CD4-positive, CD25-positive, alpha-beta regulatory T cell (primary cell): Measurements from ENCODE around the gene TOM1L2. TPM values are rescaled to one million over a fixed set of nuclear protein-coding genes. Genes with fewer than 3 reads are reported as not detected.

ENCODE experiments used
- ATAC-seq, 2 donors: fragments of 150-1000 bp; cut with Tn5 transposase; one replicate each; pipeline ENCODE4 v1.10.0; 2021; ENCODE audit warnings: low read depth in 2 of 2, moderate number of reproducible peaks in 2 of 2, moderate library complexity in 1 of 2
- DNase-seq, 3 donors: peaks; one replicate each; pipeline versions ENCODE4 v3.0.0 to v3.0.0-alpha.2; 2012 to 2022; ENCODE audit warnings: mixed read lengths in 1 of 3
- H3K27ac ChIP-seq: one replicate; pipeline ENCODE4 v1.7.0; 2013; ENCODE audit warnings: mild to moderate bottlenecking, low read length; ENCODE audit not compliant: insufficient read depth, poor library complexity, severe bottlenecking
- H3K27me3 ChIP-seq: one replicate; pipeline ENCODE4 v1.7.0; 2013; ENCODE audit warnings: low read length; ENCODE audit not compliant: control insufficient read depth, insufficient read depth
- H3K36me3 ChIP-seq: one replicate; pipeline ENCODE4 v1.7.0; 2013; ENCODE audit warnings: mild to moderate bottlenecking, low read length, moderate library complexity; ENCODE audit not compliant: control insufficient read depth, insufficient read depth
- H3K4me1 ChIP-seq: 2 replicates; pipeline ENCODE4 v1.7.0; 2013; ENCODE audit warnings: mild to moderate bottlenecking, low read length; ENCODE audit not compliant: insufficient read depth, control insufficient read depth, poor library complexity, severe bottlenecking
- H3K4me3 ChIP-seq: one replicate; pipeline ENCODE4 v1.7.0; 2013; ENCODE audit warnings: low read depth, mild to moderate bottlenecking, low read length, moderate library complexity
- H3K9me3 ChIP-seq, 2 experiments: 1 replicate in 1 of 2; 2 replicates in 1 of 2; pipeline ENCODE4 v1.7.0; 2013; ENCODE audit warnings: low read length in 2 of 2, mild to moderate bottlenecking in 1 of 2, moderate library complexity in 1 of 2; ENCODE audit not compliant: control insufficient read depth in 2 of 2
- H3K27ac Mint-ChIP-seq, 3 donors: one replicate each; pipeline ENCODE4 v1.8.0; 2020 to 2022; ENCODE audit warnings: mild to moderate bottlenecking in 3 of 3, mixed read lengths in 3 of 3, moderate library complexity in 2 of 3
- H3K27me3 Mint-ChIP-seq: one replicate; pipeline ENCODE4 v1.8.0; 2022; ENCODE audit warnings: mild to moderate bottlenecking, mixed read lengths
- H3K36me3 Mint-ChIP-seq: one replicate; pipeline ENCODE4 v1.8.0; 2020; ENCODE audit warnings: mixed read lengths
- H3K4me1 Mint-ChIP-seq, 4 donors: one replicate each; pipeline ENCODE4 v1.8.0; 2020 to 2022; ENCODE audit warnings: mixed read lengths in 4 of 4, mild to moderate bottlenecking in 1 of 4
- H3K4me3 Mint-ChIP-seq, 4 donors: one replicate each; pipeline ENCODE4 v1.8.0; 2020 to 2022; ENCODE audit warnings: mild to moderate bottlenecking in 4 of 4, mixed read lengths in 4 of 4, moderate library complexity in 3 of 4
- H3K9me3 Mint-ChIP-seq, 7 donors: one replicate each; pipeline ENCODE4 v1.8.0; 2020 to 2022; ENCODE audit warnings: mixed read lengths in 7 of 7, mild to moderate bottlenecking in 3 of 7, moderate library complexity in 2 of 7
- polyA plus RNA-seq, 4 donors: library from polyadenylated mRNA; unstranded; fragments of 300-500 nt; fragmentation: Illumina TruSeq; gene quantifications; one replicate each; pipeline ENCODE4 v1.2.3, GENCODE V29; 2021
- total RNA-seq: library from RNA; stranded (reverse); gene quantifications from one replicate; pipeline ENCODE4 v1.2.3, GENCODE V29; 2022

Gene TOM1L2
- total and polyA plus RNA-seq, 5 donors from 2014 or later, result 4.0 to 50.8 (median 6.7) TPM

DNA sequence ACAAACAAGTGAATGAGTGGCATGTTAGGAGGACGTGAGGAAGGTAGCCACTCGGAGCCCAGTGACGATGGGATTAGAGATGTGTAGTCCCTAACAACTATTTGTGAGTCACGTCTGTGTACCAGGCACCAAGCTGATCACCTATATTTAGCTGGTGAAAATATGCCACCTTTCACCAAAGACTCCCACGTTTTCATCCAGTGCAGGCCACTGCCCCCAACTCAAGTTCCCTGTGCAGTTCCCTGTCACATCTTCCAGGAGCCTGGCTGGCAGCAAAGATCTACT, 67.2 kb downstream of the TOM1L2 start:
- Histone ChIP-seq H3K27me3 (no peaks in the 10 kb centered on the region), H3K4me1 (no peaks in the 10 kb centered on the region), H3K4me3 (no peak overlapping the region), H3K9me3 (no peaks in the 10 kb centered on the region), H3K36me3 (peaks cover 14% of the 10 kb centered on the region), H3K27ac (no peak overlapping the region)
- no peak for ATAC-seq
- H3K27ac Mint-ChIP-seq, result peak overlapping the region in 2 of 3 donors; percentile 27 to 52
- no peak overlapping the region for H3K4me3 Mint-ChIP-seq
- H3K4me1 Mint-ChIP-seq, result peaks cover 0 to 3% (median 0%) of the 10 kb centered on the region in 4 donors
- H3K36me3 Mint-ChIP-seq, result peaks cover 31% of the 10 kb centered on the region
- peaks cover 0 to 3% (median 0%) of the 10 kb centered on the region in 7 donors for H3K9me3 Mint-ChIP-seq
- H3K27me3 Mint-ChIP-seq, result no peaks in the 10 kb centered on the region
- DNase-seq, result no peak

GRCh38 chr17:17904166-17905035, 67.8 kb downstream of the TOM1L2 start:
- Mint-ChIP-seq H3K4me1 (peaks cover 0 to 3% (median 0%) of the 10 kb centered on the region in 4 donors), H3K27ac (peak overlapping the region in 1 of 3 donors; percentile 27)

DNA sequence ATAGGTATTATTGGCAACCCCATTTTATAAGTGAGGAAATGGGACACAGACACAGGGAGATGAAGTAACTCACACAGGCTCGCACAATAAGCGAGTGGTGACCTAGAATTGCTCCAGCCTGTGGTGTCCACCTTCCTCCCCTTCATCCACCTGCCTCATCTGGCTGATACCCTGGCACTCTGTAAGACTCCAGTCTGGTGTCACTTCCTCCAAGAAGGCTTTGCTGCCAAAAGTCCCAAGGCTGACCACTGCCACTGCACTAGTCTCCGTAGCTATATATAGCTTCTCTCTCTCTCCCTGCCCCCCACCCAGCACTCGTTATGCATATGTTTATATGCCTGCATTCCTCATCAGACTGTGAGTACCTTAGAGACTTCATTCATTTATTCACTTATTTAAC, 69.3 kb downstream of the TOM1L2 start:
- H3K9me3 ChIP-seq, result no peaks in the 10 kb centered on the region
- DNase-seq (no peak), ATAC-seq (no peak)
- Mint-ChIP-seq H3K4me1 (peaks cover 0 to 3% (median 0%) of the 10 kb centered on the region in 4 donors), H3K9me3 (no peaks in the 10 kb centered on the region), H3K27ac (no peak overlapping the region), H3K27me3 (no peaks in the 10 kb centered on the region), H3K36me3 (peaks cover 42% of the 10 kb centered on the region), H3K4me3 (no peak overlapping the region)
- no peak overlapping the region for H3K27ac ChIP-seq
- H3K4me1 ChIP-seq, result no peaks in the 10 kb centered on the region
- H3K36me3 ChIP-seq, result peaks cover 30% of the 10 kb centered on the region
- no peak overlapping the region for H3K4me3 ChIP-seq
- H3K27me3 ChIP-seq, result no peaks in the 10 kb centered on the region

More at GRCh38 chr17:17904166-17905035, 67.8 kb downstream of the TOM1L2 start:
- Histone ChIP-seq H3K27ac (no peak overlapping the region), H3K36me3 (peaks cover 16% of the 10 kb centered on the region), H3K9me3 (no peaks in the 10 kb centered on the region), H3K4me1 (no peaks in the 10 kb centered on the region), H3K27me3 (no peaks in the 10 kb centered on the region), H3K4me3 (no peak overlapping the region)
- Mint-ChIP-seq H3K4me3 (no peak overlapping the region), H3K27me3 (no peaks in the 10 kb centered on the region), H3K9me3 (no peaks in the 10 kb centered on the region), H3K36me3 (peaks cover 31% of the 10 kb centered on the region)
- ATAC-seq, result no peak
- DNase-seq, result no peak

DNA sequence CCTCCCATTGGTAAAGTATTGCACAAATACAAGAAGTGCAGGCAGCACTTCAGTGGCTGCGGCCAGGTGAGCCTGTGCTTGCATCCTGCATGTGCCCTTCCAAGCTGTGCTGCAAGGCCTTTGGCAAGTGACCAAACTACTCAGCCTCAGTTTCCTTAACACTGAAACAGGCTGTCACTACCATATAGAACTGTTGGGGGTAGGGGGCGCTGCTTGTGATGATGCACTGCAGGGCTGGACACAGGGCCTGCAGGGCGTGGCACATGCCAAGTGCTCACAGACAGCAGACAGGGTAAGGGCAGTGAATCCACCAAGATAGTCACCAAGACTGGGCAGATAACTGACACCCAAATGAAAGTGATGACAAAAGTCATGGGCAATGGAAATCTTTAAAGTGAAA, 69.8 kb downstream of the TOM1L2 start:
- Mint-ChIP-seq H3K36me3 (peaks cover 45% of the 10 kb centered on the region), H3K27ac (no peak overlapping the region), H3K9me3 (no peaks in the 10 kb centered on the region), H3K4me3 (no peak overlapping the region), H3K4me1 (peaks cover 0 to 3% (median 0%) of the 10 kb centered on the region in 4 donors), H3K27me3 (no peaks in the 10 kb centered on the region)
- Histone ChIP-seq H3K27ac (no peak overlapping the region), H3K4me1 (no peaks in the 10 kb centered on the region), H3K36me3 (peaks cover 31% of the 10 kb centered on the region), H3K4me3 (no peak overlapping the region), H3K27me3 (no peaks in the 10 kb centered on the region), H3K9me3 (no peaks in the 10 kb centered on the region)
- DNase-seq, result no peak
- no peak for ATAC-seq

DNA sequence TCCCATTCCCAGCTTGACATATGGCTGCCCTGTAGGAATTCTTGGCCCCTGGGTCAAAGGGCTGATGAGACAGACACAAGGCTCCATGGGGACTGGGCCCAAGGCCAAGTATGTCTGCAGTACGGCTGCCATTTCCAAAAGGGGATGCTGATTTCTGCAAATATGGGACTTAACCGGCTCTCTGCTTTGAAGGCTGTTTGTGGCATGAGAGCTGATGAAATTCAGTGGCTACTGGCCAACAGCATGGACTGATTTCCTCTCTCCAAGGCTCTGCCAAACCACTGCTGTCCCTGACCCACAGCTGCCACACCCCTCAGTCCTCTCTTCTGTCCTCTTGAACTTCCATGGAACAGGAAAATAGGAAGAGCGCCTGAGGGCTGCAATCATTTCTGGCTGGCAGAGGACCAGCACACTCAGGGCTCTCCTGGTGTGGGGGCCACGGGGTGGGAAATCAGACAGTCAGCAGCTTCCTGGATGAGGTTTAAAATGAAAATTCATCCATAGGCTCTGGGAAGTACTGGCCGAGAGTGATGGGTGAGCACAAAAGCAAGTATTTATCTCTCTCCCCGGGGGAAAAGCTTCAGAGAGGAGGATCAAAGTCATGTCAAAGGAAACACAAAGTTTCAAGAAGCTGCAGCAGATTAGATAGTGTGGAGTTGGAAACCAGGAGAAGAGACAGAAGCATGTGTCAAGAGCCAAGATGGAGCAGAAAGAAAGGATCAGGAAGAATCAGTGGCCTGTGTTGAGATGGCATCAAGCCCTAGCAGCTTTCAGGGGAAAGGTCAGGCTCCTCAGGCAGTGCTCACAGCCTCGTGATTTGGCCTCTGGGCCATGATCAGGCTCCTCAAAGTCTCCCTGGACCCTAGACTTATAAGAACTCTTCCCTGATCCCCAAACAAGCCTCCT, 71.3 kb downstream of the TOM1L2 start:
- H3K9me3 Mint-ChIP-seq, result no peaks in the 10 kb centered on the region
- no peaks in the 10 kb centered on the region for H3K27me3 Mint-ChIP-seq
- no peaks in the 10 kb centered on the region for H3K27me3 ChIP-seq
- peaks cover 32% of the 10 kb centered on the region for H3K36me3 ChIP-seq
- H3K36me3 Mint-ChIP-seq, result peaks cover 36% of the 10 kb centered on the region
- H3K4me1 ChIP-seq, result no peaks in the 10 kb centered on the region
- H3K9me3 ChIP-seq, result no peaks in the 10 kb centered on the region
- H3K4me3 ChIP-seq, result no peak overlapping the region
- H3K27ac Mint-ChIP-seq, result no peak overlapping the region
- DNase-seq (no peak), ATAC-seq (no peak)
- H3K4me1 Mint-ChIP-seq, result peaks cover 0 to 2% (median 0%) of the 10 kb centered on the region in 4 donors
- H3K27ac ChIP-seq, result no peak overlapping the region
- H3K4me3 Mint-ChIP-seq, result no peak overlapping the region

DNA sequence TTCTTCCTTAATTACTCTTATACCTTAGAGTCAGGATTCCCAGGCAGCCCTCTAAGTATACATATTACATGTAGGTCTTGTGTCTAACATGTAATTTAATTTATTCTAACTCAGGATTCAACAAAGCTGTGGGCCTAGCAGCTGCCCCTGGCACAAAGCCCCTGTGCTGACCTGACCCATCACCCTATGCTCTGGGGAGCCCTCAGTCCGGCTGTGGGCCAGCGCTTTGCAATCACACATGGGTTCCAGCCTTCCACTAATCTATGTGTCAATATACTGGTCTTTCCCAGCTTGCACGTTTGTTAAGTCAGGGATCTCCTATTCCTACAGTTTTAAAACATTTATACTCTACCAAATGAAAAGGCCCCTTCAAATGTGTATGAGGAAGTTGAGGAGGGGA, 72.7 kb downstream of the TOM1L2 start:
- H3K9me3 Mint-ChIP-seq, result no peaks in the 10 kb centered on the region
- no peak overlapping the region for H3K4me3 Mint-ChIP-seq
- peaks cover 35% of the 10 kb centered on the region for H3K36me3 Mint-ChIP-seq
- Histone ChIP-seq H3K4me1 (no peaks in the 10 kb centered on the region), H3K27me3 (no peaks in the 10 kb centered on the region), H3K36me3 (peaks cover 43% of the 10 kb centered on the region), H3K4me3 (no peak overlapping the region), H3K27ac (no peak overlapping the region), H3K9me3 (no peaks in the 10 kb centered on the region)
- no peak for ATAC-seq
- peaks cover 0 to 2% (median 0%) of the 10 kb centered on the region in 4 donors for H3K4me1 Mint-ChIP-seq
- no peak overlapping the region for H3K27ac Mint-ChIP-seq
- no peaks in the 10 kb centered on the region for H3K27me3 Mint-ChIP-seq
- DNase-seq, result no peak

DNA sequence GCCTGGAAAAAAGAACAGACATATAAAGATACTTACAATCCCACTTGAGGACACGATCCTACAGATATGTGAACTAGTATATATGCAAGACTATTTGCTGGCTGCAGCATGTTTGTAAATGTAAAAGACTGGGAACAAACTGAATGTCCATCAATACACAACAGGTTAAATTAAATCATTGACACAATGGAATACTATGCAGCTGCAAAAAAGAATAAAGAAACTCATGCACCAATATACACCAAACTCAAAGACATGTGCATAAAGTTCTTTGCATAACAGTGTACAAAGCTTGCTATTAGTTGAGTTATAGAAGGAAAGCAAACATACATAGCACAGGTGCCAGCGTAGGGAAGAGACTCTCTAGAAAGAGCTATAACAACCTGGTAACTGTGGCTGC, 73.5 kb downstream of the TOM1L2 start:
- no peak for ATAC-seq
- Mint-ChIP-seq H3K27ac (no peak overlapping the region), H3K4me3 (no peak overlapping the region), H3K27me3 (no peaks in the 10 kb centered on the region), H3K36me3 (peaks cover 34% of the 10 kb centered on the region), H3K4me1 (peaks cover 0 to 2% (median 0%) of the 10 kb centered on the region in 4 donors), H3K9me3 (no peaks in the 10 kb centered on the region)
- Histone ChIP-seq H3K9me3 (no peaks in the 10 kb centered on the region), H3K4me1 (no peaks in the 10 kb centered on the region), H3K4me3 (no peak overlapping the region), H3K27me3 (no peaks in the 10 kb centered on the region), H3K36me3 (peaks cover 48% of the 10 kb centered on the region), H3K27ac (no peak overlapping the region)
- DNase-seq, result no peak
